MM.1S (cell line): ENCODE measurements around the gene CHPF2.

Experiments used
- DNase-seq: peaks from one replicate; pipeline ENCODE4 v3.0.0-alpha.2; 2015
- H2AFZ ChIP-seq: fragments of 300-600 bp; sonication (generic); 2 replicates; pipeline ENCODE4 v1.6.0; 2016; ENCODE audit warnings: antibody characterized with exemption, low read length
- H3F3A ChIP-seq: fragments of 300-600 bp; sonication (generic); 2 replicates; pipeline ENCODE4 v1.6.1; 2016; ENCODE audit warnings: mild to moderate bottlenecking, antibody characterized with exemption, low read length, moderate library complexity, mixed read lengths; ENCODE audit not compliant: insufficient read depth
- H3K27ac ChIP-seq: fragments of 300-600 bp; sonication (generic); 2 replicates; pipeline ENCODE4 v1.5.1; 2016; ENCODE audit warnings: mild to moderate bottlenecking, low read length
- H3K27me3 ChIP-seq: fragments of 300-600 bp; sonication (generic); replicated peaks from 2 replicates; pipeline ENCODE4 v1.6.0; 2016; ENCODE audit warnings: low read length; ENCODE audit not compliant: insufficient read depth
- H3K36me3 ChIP-seq: fragments of 300-600 bp; sonication (generic); replicated peaks from 2 replicates; pipeline ENCODE4 v1.6.1; 2016; ENCODE audit warnings: mild to moderate bottlenecking, low read length, mixed read lengths; ENCODE audit not compliant: insufficient read depth
- H3K4me1 ChIP-seq: fragments of 300-600 bp; sonication (generic); 2 replicates; pipeline ENCODE4 v1.6.1; 2016; ENCODE audit warnings: low read length, mixed read lengths
- H3K4me2 ChIP-seq: fragments of 300-600 bp; sonication (generic); 2 replicates; pipeline ENCODE4 v1.6.0; 2016; ENCODE audit warnings: low read depth, low read length
- H3K4me3 ChIP-seq: fragments of 300-600 bp; sonication (generic); 2 replicates; pipeline ENCODE4 v1.5.1; 2016; ENCODE audit warnings: low read length, mixed read lengths
- H3K79me2 ChIP-seq: fragments of 300-600 bp; sonication (generic); 2 replicates; pipeline ENCODE4 v1.6.1; 2016; ENCODE audit warnings: mixed run types, low read length, mixed read lengths
- H3K9ac ChIP-seq: fragments of 300-600 bp; sonication (generic); 2 replicates; pipeline ENCODE4 v1.6.1; 2016; ENCODE audit warnings: low read length, mixed read lengths
- H3K9me2 ChIP-seq: fragments of 300-600 bp; sonication (generic); replicated peaks from 2 replicates; pipeline ENCODE4 v1.6.1; 2016; ENCODE audit warnings: mild to moderate bottlenecking, low read length, mixed read lengths; ENCODE audit not compliant: insufficient read depth
- H3K9me3 ChIP-seq: fragments of 300-600 bp; sonication (generic); replicated peaks from 2 replicates; pipeline ENCODE4 v1.6.1; 2016; ENCODE audit warnings: mild to moderate bottlenecking, low read length, mixed read lengths; ENCODE audit not compliant: insufficient read depth
- H4K20me1 ChIP-seq: fragments of 300-600 bp; sonication (generic); 2 replicates; pipeline ENCODE4 v1.6.1; 2016; ENCODE audit warnings: mild to moderate bottlenecking, low read length, moderate library complexity, mixed read lengths; ENCODE audit not compliant: insufficient read depth
- CTCF ChIP-seq: fragments of 300-600 bp; sonication (generic); IDR thresholded peaks from 2 replicates; pipeline ENCODE4 v1.5.1; 2016; ENCODE audit warnings: antibody characterized with exemption, low read length, mixed read lengths
- EZH2 ChIP-seq: fragments of 300-600 bp; sonication (generic); optimal IDR thresholded peaks from 2 replicates; pipeline ENCODE3; 2017; ENCODE audit warnings: low read depth, mild to moderate bottlenecking, antibody characterized with exemption, low read length, mixed read lengths
- EZH2phosphoT487 ChIP-seq: fragments of 300-600 bp; sonication (generic); IDR thresholded peaks from 2 replicates; pipeline ENCODE4 v1.6.1; 2018; ENCODE audit warnings: antibody characterized with exemption, low read length

CHPF2 gene

GRCh38 chr7:151274936-151275812, 42.9 kb downstream of the CHPF2 start:
- H3K9ac ChIP-seq: no peak overlapping the region
- no peak for TF ChIP-seq CTCF
- H3K27ac ChIP-seq: no peak overlapping the region
- no peaks in the 10 kb centered on the region for H3K79me2 ChIP-seq
- no peak overlapping the region for H3K4me3 ChIP-seq
- no peaks in the 10 kb centered on the region for H3K9me2 ChIP-seq
- no peaks in the 10 kb centered on the region for H3K9me3 ChIP-seq
- H4K20me1 ChIP-seq: no peaks in the 10 kb centered on the region
- no peak overlapping the region for H2AFZ ChIP-seq
- H3F3A ChIP-seq: no peaks in the 10 kb centered on the region
- H3K4me1 ChIP-seq: no peaks in the 10 kb centered on the region
- no peak overlapping the region for H3K4me2 ChIP-seq
- peaks cover 56% of the 10 kb centered on the region for H3K27me3 ChIP-seq
- no peak for DNase-seq
- H3K36me3 ChIP-seq: no peaks in the 10 kb centered on the region

GRCh38 chr7:151275813-151276577, 43.7 kb downstream of the CHPF2 start:
- Histone ChIP-seq H3K4me3 (no peak overlapping the region), H3K27ac (no peak overlapping the region), H3K36me3 (no peaks in the 10 kb centered on the region), H3K9me3 (no peaks in the 10 kb centered on the region), H4K20me1 (no peaks in the 10 kb centered on the region), H3K27me3 (peaks cover 50% of the 10 kb centered on the region), H3K9ac (no peak overlapping the region), H3K4me2 (0 out of 2 replicates have a peak overlapping the region, but pooled peaks have one; percentile 1), H3K9me2 (no peaks in the 10 kb centered on the region), H2AFZ (no peak overlapping the region), H3K79me2 (no peaks in the 10 kb centered on the region), H3F3A (no peaks in the 10 kb centered on the region), H3K4me1 (no peaks in the 10 kb centered on the region)
- TF ChIP-seq EZH2phosphoT487: no peak
- TF ChIP-seq CTCF: no peak
- no peak for TF ChIP-seq EZH2
- no peak for DNase-seq

- no peak for TF ChIP-seq CTCF
- no peak for TF ChIP-seq EZH2
- TF ChIP-seq EZH2phosphoT487: no peak
- Histone ChIP-seq H3K9me3 (no peaks in the 10 kb centered on the region), H3K36me3 (no peaks in the 10 kb centered on the region), H3K9me2 (no peaks in the 10 kb centered on the region), H4K20me1 (no peaks in the 10 kb centered on the region), H2AFZ (peak overlapping the region; percentile 35; the same call in 1 of the 2 replicates), H3K9ac (no peak overlapping the region), H3K4me3 (peak overlapping the region; percentile 36; the same call in 1 of the 2 replicates), H3K27me3 (peaks cover 50% of the 10 kb centered on the region), H3K27ac (no peak overlapping the region), H3K4me2 (peak overlapping the region; percentile 58; the same call in 1 of the 2 replicates), H3K79me2 (no peaks in the 10 kb centered on the region), H3F3A (no peaks in the 10 kb centered on the region), H3K4me1 (no peaks in the 10 kb centered on the region)
- peak; percentile 50 for DNase-seq
Observed at GRCh38 chr7:151276666-151277590, 44.6 kb downstream of the CHPF2 start.
